HUES48 (cell line): ENCODE measurements around the gene CRYZL1.

ENCODE experiments used
- H3K27ac ChIP-seq: one replicate; pipeline ENCODE4 v1.7.0; 2013; ENCODE audit warnings: low read depth, low read length, inconsistent platforms
- H3K27me3 ChIP-seq: 2 replicates; pipeline ENCODE4 v1.6.1; 2013; ENCODE audit warnings: mild to moderate bottlenecking, low read length; ENCODE audit not compliant: control insufficient read depth, insufficient read depth
- H3K36me3 ChIP-seq: 2 replicates; pipeline ENCODE4 v1.6.1; 2013; ENCODE audit warnings: low read length; ENCODE audit not compliant: control insufficient read depth, insufficient read depth
- H3K4me1 ChIP-seq: 2 replicates; pipeline ENCODE4 v1.6.1; 2013; ENCODE audit warnings: mild to moderate bottlenecking, low read length; ENCODE audit not compliant: control insufficient read depth, insufficient read depth
- H3K4me3 ChIP-seq: 2 replicates; pipeline ENCODE4 v1.5.1; 2013; ENCODE audit warnings: mild to moderate bottlenecking, low read depth, low read length
- H3K9ac ChIP-seq: 2 replicates; pipeline ENCODE4 v1.6.1; 2013; ENCODE audit warnings: mild to moderate bottlenecking, low read depth, low read length, moderate library complexity
- H3K9me3 ChIP-seq: 2 replicates; pipeline ENCODE4 v1.6.1; 2013; ENCODE audit warnings: low read length; ENCODE audit not compliant: control insufficient read depth, insufficient read depth

Gene CRYZL1

DNA sequence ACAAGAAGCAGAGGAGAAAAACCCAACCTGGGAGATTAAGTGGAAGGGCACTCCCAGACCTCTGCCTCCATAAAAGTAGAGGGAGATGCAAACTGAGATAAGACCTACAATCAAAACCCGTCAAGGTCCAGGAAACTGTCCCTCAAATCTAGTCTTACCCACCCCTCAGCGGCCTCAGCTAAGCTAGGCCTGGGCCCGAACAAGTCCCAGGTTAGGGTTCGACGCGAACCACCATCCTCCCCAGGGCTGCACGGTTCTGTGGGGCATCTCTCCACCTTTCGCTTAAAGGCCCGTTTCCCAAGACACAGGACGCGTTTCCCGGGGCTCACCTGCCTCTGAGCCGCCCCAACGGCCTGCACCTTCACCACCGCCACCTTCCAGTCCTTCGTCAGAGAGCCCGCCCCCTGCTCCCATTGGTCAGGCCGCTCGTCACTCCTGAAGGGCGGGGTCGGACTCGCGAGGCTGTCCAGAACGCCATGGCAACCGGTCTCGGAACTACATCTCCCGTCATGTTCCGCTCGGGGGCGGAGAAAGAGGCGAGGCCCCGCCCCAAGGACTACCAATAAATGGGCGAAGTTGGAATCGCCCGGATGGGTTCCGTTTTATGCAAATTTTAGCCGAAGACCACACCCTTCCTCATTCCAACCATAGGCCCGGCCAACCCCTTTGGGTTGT is at the start of gene CRYZL1:
TSS of gene CRYZL1 (minus strand) at position 390 of the 675 bp plus-strand sequence. CDS start 10,190 bp downstream, outside the sequence.
- Histone ChIP-seq H3K4me1 (peaks cover 28% of the 10 kb centered on the region), H3K36me3 (no peaks in the 10 kb centered on the region), H3K9me3 (no peaks in the 10 kb centered on the region), H3K27ac (peak within 1 kb of the TSS; percentile 95), H3K27me3 (no peaks in the 10 kb centered on the region), H3K9ac (peak within 1 kb of the TSS; percentile 81), H3K4me3 (peak within 1 kb of the TSS; percentile 93)

- no peaks in the 10 kb centered on the region for H3K27me3 ChIP-seq
- H3K27ac ChIP-seq, result no peak overlapping the region
- H3K9ac ChIP-seq, result no peak overlapping the region
- H3K4me1 ChIP-seq, result peaks cover 53% of the 10 kb centered on the region
- no peaks in the 10 kb centered on the region for H3K9me3 ChIP-seq
- no peak overlapping the region for H3K4me3 ChIP-seq
- H3K36me3 ChIP-seq, result no peaks in the 10 kb centered on the region
Observed at GRCh38 chr21:33690874-33691273, 49.3 kb upstream of the CRYZL1 start.

- H3K27ac ChIP-seq, result no peak overlapping the region
- H3K9me3 ChIP-seq, result no peaks in the 10 kb centered on the region
- peaks cover 69% of the 10 kb centered on the region for H3K4me1 ChIP-seq
- no peaks in the 10 kb centered on the region for H3K27me3 ChIP-seq
- no peaks in the 10 kb centered on the region for H3K36me3 ChIP-seq
- H3K9ac ChIP-seq, result no peak overlapping the region
- no peak overlapping the region for H3K4me3 ChIP-seq
Observed at GRCh38 chr21:33688353-33688752, 46.8 kb upstream of the CRYZL1 start.

- Histone ChIP-seq H3K9ac (no peak overlapping the region), H3K27me3 (no peaks in the 10 kb centered on the region), H3K36me3 (no peaks in the 10 kb centered on the region), H3K4me3 (no peak overlapping the region), H3K9me3 (no peaks in the 10 kb centered on the region), H3K27ac (peak overlapping the region; percentile 0), H3K4me1 (peaks cover 74% of the 10 kb centered on the region)
Observed at GRCh38 chr21:33687634-33688033, 46.1 kb upstream of the CRYZL1 start.

DNA sequence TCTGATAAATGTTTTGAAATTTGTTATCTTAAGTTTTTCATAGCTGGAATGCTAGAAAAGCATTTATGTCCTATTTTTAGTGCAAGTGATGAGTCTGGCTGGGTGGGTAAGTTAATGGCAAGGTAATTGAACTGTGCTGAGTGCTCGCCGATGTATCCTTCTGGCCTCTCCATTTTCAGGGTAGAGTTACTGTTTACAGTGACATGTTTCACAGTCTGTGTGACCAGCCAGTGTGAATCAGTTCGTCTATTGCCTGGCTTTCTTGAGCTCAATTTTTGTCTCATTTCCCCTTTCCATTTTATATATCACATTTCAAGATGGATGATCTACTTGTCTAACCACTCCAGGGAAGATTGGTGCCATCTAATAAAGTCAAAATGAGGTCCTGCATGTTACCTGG is 44.8 kb upstream of the CRYZL1 start:
- Histone ChIP-seq H3K36me3 (no peaks in the 10 kb centered on the region), H3K9me3 (no peaks in the 10 kb centered on the region), H3K9ac (no peak overlapping the region), H3K4me3 (0 out of 2 replicates have a peak overlapping the region, but pooled peaks have one; percentile 9), H3K4me1 (peaks cover 64% of the 10 kb centered on the region), H3K27ac (peak overlapping the region; percentile 98), H3K27me3 (no peaks in the 10 kb centered on the region)

- H3K9ac ChIP-seq, result peak overlapping the region; percentile 35
- peak overlapping the region; percentile 98 for H3K27ac ChIP-seq
- no peaks in the 10 kb centered on the region; the same call in 1 of the 2 replicates for H3K36me3 ChIP-seq
- H3K4me1 ChIP-seq, result peaks cover 62% of the 10 kb centered on the region
- peak overlapping the region; percentile 48 for H3K4me3 ChIP-seq
- H3K9me3 ChIP-seq, result no peaks in the 10 kb centered on the region
- H3K27me3 ChIP-seq, result no peaks in the 10 kb centered on the region
Observed at GRCh38 chr21:33685613-33686197, 44.2 kb upstream of the CRYZL1 start.

DNA sequence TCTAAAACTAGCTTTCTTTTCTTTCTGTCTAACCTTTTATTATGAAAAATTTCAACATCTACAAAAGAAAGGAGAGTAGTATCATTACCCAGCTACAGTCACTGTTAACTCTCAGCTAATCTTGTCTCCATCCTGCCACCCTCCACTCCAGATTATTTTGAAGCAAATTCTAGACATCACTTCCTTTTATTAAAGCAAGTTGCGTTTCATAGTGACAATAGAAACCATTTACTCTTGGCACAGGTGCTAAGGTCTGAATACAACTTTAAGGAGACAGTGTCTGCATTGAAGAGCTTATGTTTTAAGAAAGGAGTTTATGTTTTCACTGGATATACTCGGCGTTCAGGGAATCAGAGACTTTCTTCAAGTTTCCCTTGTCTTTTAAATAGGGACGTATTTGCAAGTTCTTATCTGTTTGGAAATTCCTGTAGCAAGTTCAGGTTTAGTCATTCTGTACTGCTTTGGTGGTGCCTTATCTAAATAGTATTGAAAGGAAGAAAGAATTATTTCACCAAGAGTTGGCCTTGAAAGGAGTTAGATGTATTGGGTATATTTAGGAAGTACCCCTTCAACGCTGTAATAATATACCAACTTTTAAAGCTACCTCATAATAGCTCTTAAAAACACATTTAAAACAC is 43.5 kb upstream of the CRYZL1 start:
- peaks cover 63% of the 10 kb centered on the region for H3K4me1 ChIP-seq
- H3K36me3 ChIP-seq, result no peaks in the 10 kb centered on the region; the same call in 1 of the 2 replicates
- H3K27me3 ChIP-seq, result no peaks in the 10 kb centered on the region
- H3K9me3 ChIP-seq, result no peaks in the 10 kb centered on the region
- H3K27ac ChIP-seq, result peak overlapping the region; percentile 98
- H3K9ac ChIP-seq, result peak overlapping the region; percentile 40; the same call in 1 of the 2 replicates
- H3K4me3 ChIP-seq, result peak overlapping the region; percentile 48

DNA sequence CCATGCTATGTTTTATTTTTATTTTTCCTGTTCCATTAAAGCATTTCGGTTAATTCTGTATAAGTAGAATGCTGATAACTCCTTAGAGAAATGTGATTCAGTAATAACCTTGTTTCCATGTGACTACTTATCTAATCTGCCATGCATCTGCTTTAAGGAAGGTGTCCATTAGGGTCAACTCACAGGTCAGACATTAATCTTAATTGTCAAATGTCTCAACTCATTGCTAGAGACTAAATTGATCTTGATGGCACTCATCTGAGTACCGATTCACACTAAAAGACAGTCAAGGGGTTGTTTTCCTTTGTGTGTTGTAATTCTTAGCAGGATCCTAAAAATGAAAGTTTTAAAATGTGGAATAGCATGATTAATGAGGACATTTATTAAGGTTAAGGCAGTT is 42.5 kb upstream of the CRYZL1 start:
- H3K36me3 ChIP-seq, result no peaks in the 10 kb centered on the region; the same call in 1 of the 2 replicates
- peak overlapping the region; percentile 40 for H3K9ac ChIP-seq
- peaks cover 65% of the 10 kb centered on the region for H3K4me1 ChIP-seq
- peak overlapping the region; percentile 98 for H3K27ac ChIP-seq
- H3K9me3 ChIP-seq, result no peaks in the 10 kb centered on the region
- peak overlapping the region; percentile 48 for H3K4me3 ChIP-seq
- no peaks in the 10 kb centered on the region for H3K27me3 ChIP-seq

- no peak overlapping the region for H3K4me3 ChIP-seq
- no peaks in the 10 kb centered on the region for H3K9me3 ChIP-seq
- peak overlapping the region; percentile 98 for H3K27ac ChIP-seq
- H3K27me3 ChIP-seq, result no peaks in the 10 kb centered on the region
- H3K9ac ChIP-seq, result peak overlapping the region; percentile 23; the same call in 1 of the 2 replicates
- no peaks in the 10 kb centered on the region; the same call in 1 of the 2 replicates for H3K36me3 ChIP-seq
- H3K4me1 ChIP-seq, result peaks cover 71% of the 10 kb centered on the region
Observed at GRCh38 chr21:33682992-33683627, 41.6 kb upstream of the CRYZL1 start.

GRCh38 chr21:33680870-33681269 is 39.3 kb upstream of the CRYZL1 start:
- Histone ChIP-seq H3K9me3 (no peaks in the 10 kb centered on the region), H3K27me3 (no peaks in the 10 kb centered on the region), H3K4me3 (no peak overlapping the region), H3K36me3 (no peaks in the 10 kb centered on the region; the same call in 1 of the 2 replicates), H3K27ac (no peak overlapping the region), H3K4me1 (peaks cover 57% of the 10 kb centered on the region), H3K9ac (no peak overlapping the region)
